ENCODE measurements around the gene POM121L2. TPM values are rescaled to one million over a fixed set of nuclear protein-coding genes. Genes with fewer than 3 reads are reported as not detected.
A peak's percentile ranks its signal among the peaks of the same experiment; 100 is the strongest.

The POM121L2 gene
- total and polyA plus RNA-seq, 9 of the 15 experiments (the other 6 are each of a cell fraction or from before 2014, with no cell fraction given) = 0.23 to 0.45 TPM; not detected in 7

DNA sequence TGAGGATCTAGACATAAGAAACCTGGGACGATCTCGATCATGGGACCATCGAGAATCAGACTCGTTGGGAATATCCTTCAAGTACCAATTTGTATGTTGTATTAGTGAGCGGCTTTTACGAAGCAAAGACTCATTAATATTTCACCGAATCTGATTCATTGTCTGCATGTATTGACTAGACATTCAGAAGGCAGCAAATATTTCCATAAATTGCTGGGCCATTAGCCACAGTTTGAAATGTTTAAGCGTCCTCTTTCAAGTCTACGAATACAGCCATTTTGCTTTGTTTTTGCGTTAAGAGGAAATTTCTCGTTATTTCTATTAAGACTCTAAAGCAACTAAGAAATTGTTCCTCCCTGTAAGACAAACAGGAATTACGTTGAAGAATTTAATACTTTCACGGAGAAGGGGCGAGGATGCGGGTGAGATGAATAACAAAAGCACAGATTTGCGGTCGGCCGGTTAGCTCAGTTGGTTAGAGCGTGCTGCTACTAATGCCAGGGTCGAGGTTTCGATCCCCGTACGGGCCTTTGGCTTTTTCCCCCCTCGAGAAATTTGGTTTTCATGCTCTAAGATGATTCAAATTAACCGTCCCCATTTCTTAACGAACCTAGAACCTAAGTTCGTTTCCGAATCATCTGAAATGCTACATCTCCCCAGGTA is 18.5 kb downstream of the POM121L2 start (continued):
- TF ChIP-seq, protein P1, sequence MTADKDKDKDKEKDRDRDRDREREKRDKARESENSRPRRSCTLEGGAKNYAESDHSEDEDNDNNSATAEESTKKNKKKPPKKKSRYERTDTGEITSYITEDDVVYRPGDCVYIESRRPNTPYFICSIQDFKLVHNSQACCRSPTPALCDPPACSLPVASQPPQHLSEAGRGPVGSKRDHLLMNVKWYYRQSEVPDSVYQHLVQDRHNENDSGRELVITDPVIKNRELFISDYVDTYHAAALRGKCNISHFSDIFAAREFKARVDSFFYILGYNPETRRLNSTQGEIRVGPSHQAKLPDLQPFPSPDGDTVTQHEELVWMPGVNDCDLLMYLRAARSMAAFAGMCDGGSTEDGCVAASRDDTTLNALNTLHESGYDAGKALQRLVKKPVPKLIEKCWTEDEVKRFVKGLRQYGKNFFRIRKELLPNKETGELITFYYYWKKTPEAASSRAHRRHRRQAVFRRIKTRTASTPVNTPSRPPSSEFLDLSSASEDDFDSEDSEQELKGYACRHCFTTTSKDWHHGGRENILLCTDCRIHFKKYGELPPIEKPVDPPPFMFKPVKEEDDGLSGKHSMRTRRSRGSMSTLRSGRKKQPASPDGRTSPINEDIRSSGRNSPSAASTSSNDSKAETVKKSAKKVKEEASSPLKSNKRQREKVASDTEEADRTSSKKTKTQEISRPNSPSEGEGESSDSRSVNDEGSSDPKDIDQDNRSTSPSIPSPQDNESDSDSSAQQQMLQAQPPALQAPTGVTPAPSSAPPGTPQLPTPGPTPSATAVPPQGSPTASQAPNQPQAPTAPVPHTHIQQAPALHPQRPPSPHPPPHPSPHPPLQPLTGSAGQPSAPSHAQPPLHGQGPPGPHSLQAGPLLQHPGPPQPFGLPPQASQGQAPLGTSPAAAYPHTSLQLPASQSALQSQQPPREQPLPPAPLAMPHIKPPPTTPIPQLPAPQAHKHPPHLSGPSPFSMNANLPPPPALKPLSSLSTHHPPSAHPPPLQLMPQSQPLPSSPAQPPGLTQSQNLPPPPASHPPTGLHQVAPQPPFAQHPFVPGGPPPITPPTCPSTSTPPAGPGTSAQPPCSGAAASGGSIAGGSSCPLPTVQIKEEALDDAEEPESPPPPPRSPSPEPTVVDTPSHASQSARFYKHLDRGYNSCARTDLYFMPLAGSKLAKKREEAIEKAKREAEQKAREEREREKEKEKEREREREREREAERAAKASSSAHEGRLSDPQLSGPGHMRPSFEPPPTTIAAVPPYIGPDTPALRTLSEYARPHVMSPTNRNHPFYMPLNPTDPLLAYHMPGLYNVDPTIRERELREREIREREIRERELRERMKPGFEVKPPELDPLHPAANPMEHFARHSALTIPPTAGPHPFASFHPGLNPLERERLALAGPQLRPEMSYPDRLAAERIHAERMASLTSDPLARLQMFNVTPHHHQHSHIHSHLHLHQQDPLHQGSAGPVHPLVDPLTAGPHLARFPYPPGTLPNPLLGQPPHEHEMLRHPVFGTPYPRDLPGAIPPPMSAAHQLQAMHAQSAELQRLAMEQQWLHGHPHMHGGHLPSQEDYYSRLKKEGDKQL (CRISPR knock-in tag; IDR thresholded peaks at IDR 0.05; ENCODE audit: borderline replicate concordance) = no peak
- no peak for TF ChIP-seq POLR2AphosphoS5 (IDR thresholded peaks at IDR 0.05; ENCODE audit: control insufficient read depth, insufficient read depth, low read depth, low read length)
- no peak for TF ChIP-seq HNRNPLL (IDR thresholded peaks at IDR 0.05; ENCODE audit: low read depth, low read length, poor library complexity, severe bottlenecking)
- no peak for TF ChIP-seq MYC (IDR thresholded peaks at IDR 0.05; ENCODE audit: low read depth, low read length)
- no peak for TF ChIP-seq MYC (CRISPR knock-in tag; IDR thresholded peaks at IDR 0.05; ENCODE audit: borderline replicate concordance, low read depth)
- TF ChIP-seq MEF2D (tag; conservative IDR thresholded peaks at IDR 0.05; ENCODE audit: low read depth) = 0 out of 2 replicates have a peak, but pooled peaks have one; percentile 25
- no peak for TF ChIP-seq ZNF143 (CRISPR knock-in tag; IDR thresholded peaks at IDR 0.05)
- TF ChIP-seq SMAD1 (IDR thresholded peaks at IDR 0.05; ENCODE audit: low read depth, low read length, partially characterized antibody) = no peak
- TF ChIP-seq, protein P2, sequence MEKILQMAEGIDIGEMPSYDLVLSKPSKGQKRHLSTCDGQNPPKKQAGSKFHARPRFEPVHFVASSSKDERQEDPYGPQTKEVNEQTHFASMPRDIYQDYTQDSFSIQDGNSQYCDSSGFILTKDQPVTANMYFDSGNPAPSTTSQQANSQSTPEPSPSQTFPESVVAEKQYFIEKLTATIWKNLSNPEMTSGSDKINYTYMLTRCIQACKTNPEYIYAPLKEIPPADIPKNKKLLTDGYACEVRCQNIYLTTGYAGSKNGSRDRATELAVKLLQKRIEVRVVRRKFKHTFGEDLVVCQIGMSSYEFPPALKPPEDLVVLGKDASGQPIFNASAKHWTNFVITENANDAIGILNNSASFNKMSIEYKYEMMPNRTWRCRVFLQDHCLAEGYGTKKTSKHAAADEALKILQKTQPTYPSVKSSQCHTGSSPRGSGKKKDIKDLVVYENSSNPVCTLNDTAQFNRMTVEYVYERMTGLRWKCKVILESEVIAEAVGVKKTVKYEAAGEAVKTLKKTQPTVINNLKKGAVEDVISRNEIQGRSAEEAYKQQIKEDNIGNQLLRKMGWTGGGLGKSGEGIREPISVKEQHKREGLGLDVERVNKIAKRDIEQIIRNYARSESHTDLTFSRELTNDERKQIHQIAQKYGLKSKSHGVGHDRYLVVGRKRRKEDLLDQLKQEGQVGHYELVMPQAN (IDR thresholded peaks at IDR 0.05; ENCODE audit: borderline replicate concordance) = peak; percentile 38; the same call in 1 of the 2 replicates
- TF ChIP-seq, protein P3, sequence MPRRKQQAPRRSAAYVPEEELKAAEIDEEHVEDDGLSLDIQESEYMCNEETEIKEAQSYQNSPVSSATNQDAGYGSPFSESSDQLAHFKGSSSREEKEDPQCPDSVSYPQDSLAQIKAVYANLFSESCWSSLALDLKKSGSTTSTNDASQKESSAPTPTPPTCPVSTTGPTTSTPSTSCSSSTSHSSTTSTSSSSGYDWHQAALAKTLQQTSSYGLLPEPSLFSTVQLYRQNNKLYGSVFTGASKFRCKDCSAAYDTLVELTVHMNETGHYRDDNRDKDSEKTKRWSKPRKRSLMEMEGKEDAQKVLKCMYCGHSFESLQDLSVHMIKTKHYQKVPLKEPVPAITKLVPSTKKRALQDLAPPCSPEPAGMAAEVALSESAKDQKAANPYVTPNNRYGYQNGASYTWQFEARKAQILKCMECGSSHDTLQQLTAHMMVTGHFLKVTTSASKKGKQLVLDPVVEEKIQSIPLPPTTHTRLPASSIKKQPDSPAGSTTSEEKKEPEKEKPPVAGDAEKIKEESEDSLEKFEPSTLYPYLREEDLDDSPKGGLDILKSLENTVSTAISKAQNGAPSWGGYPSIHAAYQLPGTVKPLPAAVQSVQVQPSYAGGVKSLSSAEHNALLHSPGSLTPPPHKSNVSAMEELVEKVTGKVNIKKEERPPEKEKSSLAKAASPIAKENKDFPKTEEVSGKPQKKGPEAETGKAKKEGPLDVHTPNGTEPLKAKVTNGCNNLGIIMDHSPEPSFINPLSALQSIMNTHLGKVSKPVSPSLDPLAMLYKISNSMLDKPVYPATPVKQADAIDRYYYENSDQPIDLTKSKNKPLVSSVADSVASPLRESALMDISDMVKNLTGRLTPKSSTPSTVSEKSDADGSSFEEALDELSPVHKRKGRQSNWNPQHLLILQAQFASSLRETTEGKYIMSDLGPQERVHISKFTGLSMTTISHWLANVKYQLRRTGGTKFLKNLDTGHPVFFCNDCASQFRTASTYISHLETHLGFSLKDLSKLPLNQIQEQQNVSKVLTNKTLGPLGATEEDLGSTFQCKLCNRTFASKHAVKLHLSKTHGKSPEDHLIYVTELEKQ (CRISPR knock-in tag; IDR thresholded peaks at IDR 0.05) = no peak
- TF ChIP-seq ZNF282 (CRISPR knock-in tag; IDR thresholded peaks at IDR 0.05) = no peak
- TF ChIP-seq, protein P4, sequence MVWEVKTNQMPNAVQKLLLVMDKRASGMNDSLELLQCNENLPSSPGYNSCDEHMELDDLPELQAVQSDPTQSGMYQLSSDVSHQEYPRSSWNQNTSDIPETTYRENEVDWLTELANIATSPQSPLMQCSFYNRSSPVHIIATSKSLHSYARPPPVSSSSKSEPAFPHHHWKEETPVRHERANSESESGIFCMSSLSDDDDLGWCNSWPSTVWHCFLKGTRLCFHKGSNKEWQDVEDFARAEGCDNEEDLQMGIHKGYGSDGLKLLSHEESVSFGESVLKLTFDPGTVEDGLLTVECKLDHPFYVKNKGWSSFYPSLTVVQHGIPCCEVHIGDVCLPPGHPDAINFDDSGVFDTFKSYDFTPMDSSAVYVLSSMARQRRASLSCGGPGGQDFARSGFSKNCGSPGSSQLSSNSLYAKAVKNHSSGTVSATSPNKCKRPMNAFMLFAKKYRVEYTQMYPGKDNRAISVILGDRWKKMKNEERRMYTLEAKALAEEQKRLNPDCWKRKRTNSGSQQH (CRISPR knock-in tag; IDR thresholded peaks at IDR 0.05) = no peak
- TF ChIP-seq ARHGAP35 (IDR thresholded peaks at IDR 0.05; ENCODE audit: partially characterized antibody) = no peak
